HL-60 (cell line): ENCODE data around the gene D2HGDH.

Experiments
- DNase-seq, 2 experiments: peaks; one replicate each; pipeline ENCODE4 v3.0.0-alpha.2; 2010 to 2020; ENCODE audit warnings: low read depth in 1 of 2, low spot score in 1 of 2
- H3K27ac ChIP-seq: fragments of 250-450 bp; sonication (Bioruptor Pico); replicated peaks from 2 replicates; pipeline ENCODE4 v1.5.1; 2020; ENCODE audit warnings: mild to moderate bottlenecking, moderate library complexity
- H3K27me3 ChIP-seq: fragments of 250-450 bp; sonication (Bioruptor Pico); 2 replicates; pipeline ENCODE4 v1.5.1; 2021; ENCODE audit warnings: mild to moderate bottlenecking, moderate library complexity; ENCODE audit not compliant: insufficient read depth, poor library complexity, severe bottlenecking
- H3K4me3 ChIP-seq: replicated peaks from 2 replicates; pipeline ENCODE4 v1.5.1; 2011; ENCODE audit warnings: mild to moderate bottlenecking, control low read depth, low read length; ENCODE audit not compliant: insufficient read depth
- GABPA ChIP-seq: IDR thresholded peaks from 2 replicates; pipeline ENCODE4 v1.6.1; 2012; ENCODE audit warnings: low read depth
- POLR2AphosphoS5 ChIP-seq: IDR thresholded peaks from 2 replicates; pipeline ENCODE4 v1.6.1; 2012; ENCODE audit warnings: low read depth
- SPI1 ChIP-seq: IDR thresholded peaks from 2 replicates; pipeline ENCODE4 v1.6.1; 2012; ENCODE audit warnings: low read depth, mild to moderate bottlenecking, borderline replicate concordance
- TF ChIP-seq, protein P1 (sequence below): IDR thresholded peaks from one replicate; pipeline ENCODE4 v1.5.1; 2011; ENCODE audit warnings: low read length, control low read depth, inconsistent platforms; ENCODE audit not compliant: insufficient read depth
- TF ChIP-seq, protein P2 (sequence below): IDR thresholded peaks from 2 replicates; pipeline ENCODE4 v1.6.1; 2012; ENCODE audit warnings: low read depth; ENCODE audit not compliant: insufficient replicate concordance

D2HGDH gene

DNA sequence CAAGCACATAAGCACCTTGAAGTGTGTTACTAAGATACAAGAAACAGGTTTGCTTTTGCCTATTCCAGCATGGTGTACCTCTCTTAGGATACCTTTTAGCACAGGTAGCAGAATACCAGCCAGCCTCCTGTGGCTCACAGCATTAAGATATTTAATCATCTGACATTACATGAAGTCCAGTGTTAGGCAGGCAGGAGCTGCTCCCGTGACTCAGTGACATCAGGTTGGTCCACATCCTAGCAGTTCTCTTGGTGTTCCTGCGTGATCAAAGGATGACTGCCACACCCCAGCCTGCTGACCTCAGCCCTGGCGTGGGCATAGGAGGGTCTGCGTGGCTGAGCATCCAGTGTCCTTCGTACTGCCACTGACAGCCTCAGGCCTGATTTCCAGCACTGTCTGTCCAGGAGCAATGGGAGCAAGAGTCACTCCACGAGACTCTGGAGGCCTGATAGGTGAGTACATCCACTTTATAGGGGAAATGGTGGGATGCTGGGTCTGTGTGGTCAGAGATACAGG lies 44.2 kb upstream of the D2HGDH start:
- DNase-seq, result no peak
- no peak overlapping the region for H3K4me3 ChIP-seq
- no peaks in the 10 kb centered on the region for H3K27me3 ChIP-seq
- H3K27ac ChIP-seq, result no peak overlapping the region
- TF ChIP-seq, protein P1, sequence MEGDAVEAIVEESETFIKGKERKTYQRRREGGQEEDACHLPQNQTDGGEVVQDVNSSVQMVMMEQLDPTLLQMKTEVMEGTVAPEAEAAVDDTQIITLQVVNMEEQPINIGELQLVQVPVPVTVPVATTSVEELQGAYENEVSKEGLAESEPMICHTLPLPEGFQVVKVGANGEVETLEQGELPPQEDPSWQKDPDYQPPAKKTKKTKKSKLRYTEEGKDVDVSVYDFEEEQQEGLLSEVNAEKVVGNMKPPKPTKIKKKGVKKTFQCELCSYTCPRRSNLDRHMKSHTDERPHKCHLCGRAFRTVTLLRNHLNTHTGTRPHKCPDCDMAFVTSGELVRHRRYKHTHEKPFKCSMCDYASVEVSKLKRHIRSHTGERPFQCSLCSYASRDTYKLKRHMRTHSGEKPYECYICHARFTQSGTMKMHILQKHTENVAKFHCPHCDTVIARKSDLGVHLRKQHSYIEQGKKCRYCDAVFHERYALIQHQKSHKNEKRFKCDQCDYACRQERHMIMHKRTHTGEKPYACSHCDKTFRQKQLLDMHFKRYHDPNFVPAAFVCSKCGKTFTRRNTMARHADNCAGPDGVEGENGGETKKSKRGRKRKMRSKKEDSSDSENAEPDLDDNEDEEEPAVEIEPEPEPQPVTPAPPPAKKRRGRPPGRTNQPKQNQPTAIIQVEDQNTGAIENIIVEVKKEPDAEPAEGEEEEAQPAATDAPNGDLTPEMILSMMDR, result no peak

DNA sequence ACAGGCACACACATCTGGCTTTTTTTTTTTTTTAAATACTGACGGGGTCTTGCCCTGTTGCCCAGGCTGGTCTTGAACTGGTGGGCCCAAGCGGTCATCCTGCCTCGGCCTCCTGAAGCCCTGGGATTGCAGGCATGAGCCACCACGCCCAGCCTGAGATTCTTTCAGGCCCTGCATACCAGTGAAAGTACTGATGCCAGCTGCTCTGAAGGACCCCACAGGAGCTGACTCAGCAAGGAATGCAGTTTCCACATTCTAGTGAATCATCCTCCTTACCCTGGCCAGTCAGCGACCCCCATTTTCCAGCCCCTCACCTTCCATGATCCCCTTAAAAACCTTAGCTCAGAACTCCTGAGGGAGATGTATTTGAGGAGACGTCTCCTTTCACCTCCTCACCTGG lies 42.0 kb upstream of the D2HGDH start:
- Histone ChIP-seq H3K27me3 (no peaks in the 10 kb centered on the region), H3K27ac (no peak overlapping the region), H3K4me3 (no peak overlapping the region)
- DNase-seq, result no peak
- TF ChIP-seq, protein P2, sequence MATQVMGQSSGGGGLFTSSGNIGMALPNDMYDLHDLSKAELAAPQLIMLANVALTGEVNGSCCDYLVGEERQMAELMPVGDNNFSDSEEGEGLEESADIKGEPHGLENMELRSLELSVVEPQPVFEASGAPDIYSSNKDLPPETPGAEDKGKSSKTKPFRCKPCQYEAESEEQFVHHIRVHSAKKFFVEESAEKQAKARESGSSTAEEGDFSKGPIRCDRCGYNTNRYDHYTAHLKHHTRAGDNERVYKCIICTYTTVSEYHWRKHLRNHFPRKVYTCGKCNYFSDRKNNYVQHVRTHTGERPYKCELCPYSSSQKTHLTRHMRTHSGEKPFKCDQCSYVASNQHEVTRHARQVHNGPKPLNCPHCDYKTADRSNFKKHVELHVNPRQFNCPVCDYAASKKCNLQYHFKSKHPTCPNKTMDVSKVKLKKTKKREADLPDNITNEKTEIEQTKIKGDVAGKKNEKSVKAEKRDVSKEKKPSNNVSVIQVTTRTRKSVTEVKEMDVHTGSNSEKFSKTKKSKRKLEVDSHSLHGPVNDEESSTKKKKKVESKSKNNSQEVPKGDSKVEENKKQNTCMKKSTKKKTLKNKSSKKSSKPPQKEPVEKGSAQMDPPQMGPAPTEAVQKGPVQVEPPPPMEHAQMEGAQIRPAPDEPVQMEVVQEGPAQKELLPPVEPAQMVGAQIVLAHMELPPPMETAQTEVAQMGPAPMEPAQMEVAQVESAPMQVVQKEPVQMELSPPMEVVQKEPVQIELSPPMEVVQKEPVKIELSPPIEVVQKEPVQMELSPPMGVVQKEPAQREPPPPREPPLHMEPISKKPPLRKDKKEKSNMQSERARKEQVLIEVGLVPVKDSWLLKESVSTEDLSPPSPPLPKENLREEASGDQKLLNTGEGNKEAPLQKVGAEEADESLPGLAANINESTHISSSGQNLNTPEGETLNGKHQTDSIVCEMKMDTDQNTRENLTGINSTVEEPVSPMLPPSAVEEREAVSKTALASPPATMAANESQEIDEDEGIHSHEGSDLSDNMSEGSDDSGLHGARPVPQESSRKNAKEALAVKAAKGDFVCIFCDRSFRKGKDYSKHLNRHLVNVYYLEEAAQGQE, result no peak
- TF ChIP-seq, protein P1, result no peak
- no peak for TF ChIP-seq SPI1
- no peak for TF ChIP-seq POLR2AphosphoS5
- no peak for TF ChIP-seq GABPA

DNA sequence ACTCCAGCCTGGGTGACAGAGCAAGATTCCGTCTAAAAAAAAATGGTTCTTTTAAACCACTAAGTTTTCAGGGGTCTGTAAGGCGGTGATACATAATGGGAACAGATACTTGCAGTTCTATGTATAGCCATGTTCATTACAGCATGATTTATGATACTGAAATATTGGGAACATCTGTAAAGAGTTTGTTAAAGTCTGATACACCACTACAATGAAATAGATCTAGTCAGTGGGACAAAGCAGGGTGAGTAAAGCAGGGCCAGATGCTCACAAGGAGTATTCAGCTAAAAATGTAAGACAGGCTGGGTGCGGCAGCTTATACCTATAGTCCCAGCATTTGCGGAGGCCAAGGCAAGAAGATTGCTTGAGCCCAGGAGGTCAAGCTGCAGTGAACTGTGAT lies 38.8 kb upstream of the D2HGDH start:
- TF ChIP-seq SPI1 (no peak), POLR2AphosphoS5 (no peak), GABPA (no peak)
- TF ChIP-seq, protein P1, result no peak
- TF ChIP-seq, protein P2, result no peak
- Histone ChIP-seq H3K27ac (no peak overlapping the region), H3K4me3 (no peak overlapping the region), H3K27me3 (no peaks in the 10 kb centered on the region)
- no peak for DNase-seq

DNA sequence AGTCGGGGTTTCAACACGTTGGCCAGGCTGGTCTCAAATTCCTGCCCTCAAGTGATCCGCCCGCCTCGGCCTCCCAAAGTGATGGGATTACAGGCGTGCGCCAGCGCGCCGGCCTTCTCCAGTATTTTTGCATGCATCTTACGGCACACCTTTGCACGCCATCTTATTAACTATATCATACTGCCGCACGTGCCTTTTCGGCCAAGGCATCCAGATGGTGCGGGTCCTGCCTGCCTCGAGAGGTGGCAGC lies 33.4 kb upstream of the D2HGDH start:
- no peaks in the 10 kb centered on the region for H3K27me3 ChIP-seq
- peak overlapping the region; percentile 75 for H3K4me3 ChIP-seq
- no peak for DNase-seq
- peak overlapping the region; percentile 99 for H3K27ac ChIP-seq
- TF ChIP-seq, protein P2, result peak; percentile 10
- TF ChIP-seq, protein P1, result peak; percentile 25
- TF ChIP-seq SPI1, result no peak
